Forelimb muscle (tissue), 1 donor: ENCODE measurements around the gene ZNF474. TPM values are rescaled to one million over a fixed set of nuclear protein-coding genes. Genes with fewer than 3 reads are reported as not detected.

Source experiments
- DNase-seq: peaks from one replicate; pipeline ENCODE4 v3.0.0-alpha.2; 2013; ENCODE audit warnings: low read depth
- polyA plus RNA-seq: library from polyadenylated mRNA; unstranded; fragments of 120-200 nt; gene quantifications from one replicate; pipeline ENCODE4 v1.2.1, GENCODE V29; 2013; ENCODE audit not compliant: insufficient read length

ZNF474 gene
- polyA plus RNA-seq, 1 donor: 0.62 TPM

- no peak for DNase-seq
Measured at GRCh38 chr5:122118356-122118948, 10.9 kb upstream of the ZNF474 start.

- no peak for DNase-seq
Measured at GRCh38 chr5:122119205-122119604, 10.1 kb upstream of the ZNF474 start.

GRCh38 chr5:122120493-122120892, 8.9 kb upstream of the ZNF474 start:
- DNase-seq: no peak

GRCh38 chr5:122120957-122121356, 8.4 kb upstream of the ZNF474 start:
- DNase-seq: no peak

GRCh38 chr5:122121479-122122465, 7.6 kb upstream of the ZNF474 start:
- DNase-seq: no peak

- DNase-seq: no peak
Measured at GRCh38 chr5:122124766-122125165, 4.6 kb upstream of the ZNF474 start.

GRCh38 chr5:122126177-122126755, 3.1 kb upstream of the ZNF474 start:
- no peak for DNase-seq

GRCh38 chr5:122126756-122127321, 2.5 kb upstream of the ZNF474 start:
- DNase-seq: no peak

GRCh38 chr5:122130152-122130551, 806 bp downstream of the ZNF474 start:
- no peak for DNase-seq

- no peak for DNase-seq
Measured at GRCh38 chr5:122137702-122138101, 8.4 kb downstream of the ZNF474 start.

GRCh38 chr5:122138356-122138755, 9.0 kb downstream of the ZNF474 start:
- no peak for DNase-seq

GRCh38 chr5:122140900-122141299, 11.6 kb downstream of the ZNF474 start:
- DNase-seq: no peak

- DNase-seq: no peak
Measured at GRCh38 chr5:122141751-122142150, 12.4 kb downstream of the ZNF474 start.

- DNase-seq: no peak
Measured at GRCh38 chr5:122142480-122143164, 13.3 kb downstream of the ZNF474 start.

- no peak for DNase-seq
Measured at GRCh38 chr5:122144236-122144635, 14.9 kb downstream of the ZNF474 start.

GRCh38 chr5:122145906-122146305, 16.6 kb downstream of the ZNF474 start:
- no peak for DNase-seq

GRCh38 chr5:122149321-122150090, 20.2 kb downstream of the ZNF474 start:
- DNase-seq: no peak

- no peak for DNase-seq
Measured at GRCh38 chr5:122150215-122150614, 20.9 kb downstream of the ZNF474 start.

- no peak for DNase-seq
Measured at GRCh38 chr5:122151640-122152039, 22.3 kb downstream of the ZNF474 start.

- DNase-seq: no peak
Measured at GRCh38 chr5:122152266-122152900, 23.0 kb downstream of the ZNF474 start.
